Measurements from ENCODE around the gene C16orf96. TPM values are rescaled to one million over a fixed set of nuclear protein-coding genes. Genes with fewer than 3 reads are reported as not detected.

The C16orf96 gene
- total and polyA plus RNA-seq, 2 of the 13 experiments (the other 11 are each of a cell fraction or from before 2014, with no cell fraction given) = 0.03 TPM; not detected in 1

DNA sequence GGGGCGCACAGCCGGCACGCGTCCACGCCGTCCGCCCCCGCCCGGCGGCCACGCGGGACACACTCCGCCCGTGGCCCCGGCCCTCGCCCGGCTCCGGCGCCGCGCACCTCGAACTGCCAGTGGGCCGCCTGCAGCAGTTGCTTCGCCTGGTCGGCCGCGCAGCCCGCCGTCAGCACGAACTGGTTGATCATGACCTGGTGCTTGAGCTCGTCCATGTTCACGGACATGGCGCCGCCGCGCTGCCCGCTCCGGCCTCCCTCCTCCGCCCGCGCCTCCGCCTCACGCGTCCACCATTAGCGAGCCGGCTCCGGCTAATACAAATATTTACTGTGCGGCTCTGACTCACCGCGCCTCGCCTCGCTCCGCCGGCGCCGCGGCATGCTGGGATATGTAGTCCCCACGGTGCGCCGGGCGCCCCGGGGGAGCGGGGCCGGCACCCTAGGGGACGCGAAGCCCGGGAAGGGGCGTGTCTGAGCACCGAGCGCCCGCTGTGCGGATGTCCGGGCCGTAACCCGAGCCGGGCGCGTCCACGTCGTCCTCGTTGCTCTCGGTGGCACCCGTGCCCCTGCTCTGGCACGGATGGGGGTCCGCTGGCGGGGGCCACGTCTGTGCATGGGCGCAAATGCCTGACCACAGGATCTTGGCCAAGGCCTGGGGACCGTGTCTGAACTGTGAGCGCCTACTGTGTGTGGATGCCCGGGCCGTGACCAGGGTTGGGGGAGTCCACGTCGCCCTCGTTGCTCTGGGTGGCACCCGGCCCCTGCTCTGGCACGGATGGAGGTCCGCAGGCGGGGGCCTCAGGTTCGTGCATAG, 58.6 kb downstream of the C16orf96 start, which contains the start of gene UBALD1 (continued):
- TF ChIP-seq, protein P1, sequence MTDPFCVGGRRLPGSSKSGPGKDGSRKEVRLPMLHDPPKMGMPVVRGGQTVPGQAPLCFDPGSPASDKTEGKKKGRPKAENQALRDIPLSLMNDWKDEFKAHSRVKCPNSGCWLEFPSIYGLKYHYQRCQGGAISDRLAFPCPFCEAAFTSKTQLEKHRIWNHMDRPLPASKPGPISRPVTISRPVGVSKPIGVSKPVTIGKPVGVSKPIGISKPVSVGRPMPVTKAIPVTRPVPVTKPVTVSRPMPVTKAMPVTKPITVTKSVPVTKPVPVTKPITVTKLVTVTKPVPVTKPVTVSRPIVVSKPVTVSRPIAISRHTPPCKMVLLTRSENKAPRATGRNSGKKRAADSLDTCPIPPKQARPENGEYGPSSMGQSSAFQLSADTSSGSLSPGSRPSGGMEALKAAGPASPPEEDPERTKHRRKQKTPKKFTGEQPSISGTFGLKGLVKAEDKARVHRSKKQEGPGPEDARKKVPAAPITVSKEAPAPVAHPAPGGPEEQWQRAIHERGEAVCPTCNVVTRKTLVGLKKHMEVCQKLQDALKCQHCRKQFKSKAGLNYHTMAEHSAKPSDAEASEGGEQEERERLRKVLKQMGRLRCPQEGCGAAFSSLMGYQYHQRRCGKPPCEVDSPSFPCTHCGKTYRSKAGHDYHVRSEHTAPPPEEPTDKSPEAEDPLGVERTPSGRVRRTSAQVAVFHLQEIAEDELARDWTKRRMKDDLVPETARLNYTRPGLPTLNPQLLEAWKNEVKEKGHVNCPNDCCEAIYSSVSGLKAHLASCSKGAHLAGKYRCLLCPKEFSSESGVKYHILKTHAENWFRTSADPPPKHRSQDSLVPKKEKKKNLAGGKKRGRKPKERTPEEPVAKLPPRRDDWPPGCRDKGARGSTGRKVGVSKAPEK (CRISPR knock-in tag; IDR thresholded peaks at IDR 0.05; ENCODE audit: borderline replicate concordance) = peak; percentile 76; the same call in 1 of the 2 replicates
- TF ChIP-seq CAMTA2 (CRISPR knock-in tag; IDR thresholded peaks at IDR 0.05; ENCODE audit: borderline replicate concordance) (no peak), SIN3B (IDR thresholded peaks at IDR 0.05; ENCODE audit: low read length) (no peak; the same call in 1 of the 2 replicates), SMYD3 (CRISPR knock-in tag; IDR thresholded peaks at IDR 0.05) (no peak), PHF20 (CRISPR knock-in tag; IDR thresholded peaks at IDR 0.05) (peak; percentile 56; the same call in 1 of the 2 replicates), GPBP1L1 (CRISPR knock-in tag; IDR thresholded peaks at IDR 0.05) (no peak), MZF1 (CRISPR knock-in tag; IDR thresholded peaks at IDR 0.05; ENCODE audit: borderline replicate concordance) (no peak), XBP1 (CRISPR knock-in tag; IDR thresholded peaks at IDR 0.05) (no peak), RCOR2 (CRISPR knock-in tag; IDR thresholded peaks at IDR 0.05) (no peak), ZFP36L2 (CRISPR knock-in tag; IDR thresholded peaks at IDR 0.05) (no peak), ZNF484 (CRISPR knock-in tag; IDR thresholded peaks at IDR 0.05; ENCODE audit: borderline replicate concordance, low read depth) (no peak), TGIF2 (CRISPR knock-in tag; IDR thresholded peaks at IDR 0.05) (0 out of 2 replicates have a peak, but pooled peaks have one; percentile 25), HNRNPUL1 (IDR thresholded peaks at IDR 0.05; ENCODE audit: low read depth, low read length) (no peak), DPF2 (CRISPR knock-in tag; IDR thresholded peaks at IDR 0.05; ENCODE audit: borderline replicate concordance, low read depth) (peak; percentile 60; the same call in 1 of the 2 replicates), TP53 (CRISPR knock-in tag; conservative IDR thresholded peaks at IDR 0.05) (no peak)
- TF ChIP-seq, protein P2, sequence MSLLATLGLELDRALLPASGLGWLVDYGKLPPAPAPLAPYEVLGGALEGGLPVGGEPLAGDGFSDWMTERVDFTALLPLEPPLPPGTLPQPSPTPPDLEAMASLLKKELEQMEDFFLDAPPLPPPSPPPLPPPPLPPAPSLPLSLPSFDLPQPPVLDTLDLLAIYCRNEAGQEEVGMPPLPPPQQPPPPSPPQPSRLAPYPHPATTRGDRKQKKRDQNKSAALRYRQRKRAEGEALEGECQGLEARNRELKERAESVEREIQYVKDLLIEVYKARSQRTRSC (CRISPR knock-in tag; IDR thresholded peaks at IDR 0.05; ENCODE audit: low read depth) = no peak
- TF ChIP-seq, protein P3, sequence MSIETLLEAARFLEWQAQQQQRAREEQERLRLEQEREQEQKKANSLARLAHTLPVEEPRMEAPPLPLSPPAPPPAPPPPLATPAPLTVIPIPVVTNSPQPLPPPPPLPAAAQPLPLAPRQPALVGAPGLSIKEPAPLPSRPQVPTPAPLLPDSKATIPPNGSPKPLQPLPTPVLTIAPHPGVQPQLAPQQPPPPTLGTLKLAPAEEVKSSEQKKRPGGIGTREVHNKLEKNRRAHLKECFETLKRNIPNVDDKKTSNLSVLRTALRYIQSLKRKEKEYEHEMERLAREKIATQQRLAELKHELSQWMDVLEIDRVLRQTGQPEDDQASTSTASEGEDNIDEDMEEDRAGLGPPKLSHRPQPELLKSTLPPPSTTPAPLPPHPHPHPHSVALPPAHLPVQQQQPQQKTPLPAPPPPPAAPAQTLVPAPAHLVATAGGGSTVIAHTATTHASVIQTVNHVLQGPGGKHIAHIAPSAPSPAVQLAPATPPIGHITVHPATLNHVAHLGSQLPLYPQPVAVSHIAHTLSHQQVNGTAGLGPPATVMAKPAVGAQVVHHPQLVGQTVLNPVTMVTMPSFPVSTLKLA (IDR thresholded peaks at IDR 0.05) = peak; percentile 68
- TF ChIP-seq, protein P4, sequence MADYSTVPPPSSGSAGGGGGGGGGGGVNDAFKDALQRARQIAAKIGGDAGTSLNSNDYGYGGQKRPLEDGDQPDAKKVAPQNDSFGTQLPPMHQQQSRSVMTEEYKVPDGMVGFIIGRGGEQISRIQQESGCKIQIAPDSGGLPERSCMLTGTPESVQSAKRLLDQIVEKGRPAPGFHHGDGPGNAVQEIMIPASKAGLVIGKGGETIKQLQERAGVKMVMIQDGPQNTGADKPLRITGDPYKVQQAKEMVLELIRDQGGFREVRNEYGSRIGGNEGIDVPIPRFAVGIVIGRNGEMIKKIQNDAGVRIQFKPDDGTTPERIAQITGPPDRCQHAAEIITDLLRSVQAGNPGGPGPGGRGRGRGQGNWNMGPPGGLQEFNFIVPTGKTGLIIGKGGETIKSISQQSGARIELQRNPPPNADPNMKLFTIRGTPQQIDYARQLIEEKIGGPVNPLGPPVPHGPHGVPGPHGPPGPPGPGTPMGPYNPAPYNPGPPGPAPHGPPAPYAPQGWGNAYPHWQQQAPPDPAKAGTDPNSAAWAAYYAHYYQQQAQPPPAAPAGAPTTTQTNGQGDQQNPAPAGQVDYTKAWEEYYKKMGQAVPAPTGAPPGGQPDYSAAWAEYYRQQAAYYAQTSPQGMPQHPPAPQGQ (CRISPR knock-in tag; IDR thresholded peaks at IDR 0.05; ENCODE audit: borderline replicate concordance) = no peak
- TF ChIP-seq, protein P5, sequence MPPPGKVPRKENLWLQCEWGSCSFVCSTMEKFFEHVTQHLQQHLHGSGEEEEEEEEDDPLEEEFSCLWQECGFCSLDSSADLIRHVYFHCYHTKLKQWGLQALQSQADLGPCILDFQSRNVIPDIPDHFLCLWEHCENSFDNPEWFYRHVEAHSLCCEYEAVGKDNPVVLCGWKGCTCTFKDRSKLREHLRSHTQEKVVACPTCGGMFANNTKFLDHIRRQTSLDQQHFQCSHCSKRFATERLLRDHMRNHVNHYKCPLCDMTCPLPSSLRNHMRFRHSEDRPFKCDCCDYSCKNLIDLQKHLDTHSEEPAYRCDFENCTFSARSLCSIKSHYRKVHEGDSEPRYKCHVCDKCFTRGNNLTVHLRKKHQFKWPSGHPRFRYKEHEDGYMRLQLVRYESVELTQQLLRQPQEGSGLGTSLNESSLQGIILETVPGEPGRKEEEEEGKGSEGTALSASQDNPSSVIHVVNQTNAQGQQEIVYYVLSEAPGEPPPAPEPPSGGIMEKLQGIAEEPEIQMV (CRISPR knock-in tag; IDR thresholded peaks at IDR 0.05; ENCODE audit: low read depth) = 0 out of 2 replicates have a peak, but pooled peaks have one; percentile 38

Measured in HepG2 (cell line).